ENCODE measurements around the gene GJB3. TPM values are rescaled to one million over a fixed set of nuclear protein-coding genes. Genes with fewer than 3 reads are reported as not detected.

GJB3 gene
- total RNA-seq, 1 donor from 2014 or later: not detected

GRCh38 chr1:34779526-34779925 is 1.5 kb upstream of the GJB3 start:
- ATAC-seq (no peak), DNase-seq (ENCODE audit: missing footprints) (no peak)
- intact Hi-C loops (cut with DNase I): no loop called here

- ATAC-seq: no peak
- intact Hi-C loops (cut with DNase I): no loop called here
- no peak for DNase-seq (ENCODE audit: missing footprints)
Observed at GRCh38 chr1:34779962-34780361, 1.1 kb upstream of the GJB3 start.

- DNase-seq (ENCODE audit: missing footprints): no peak
- intact Hi-C loops (cut with DNase I): no loop called here
- no peak for ATAC-seq
Observed at GRCh38 chr1:34780528-34780927, 486 bp upstream of the GJB3 start.

GRCh38 chr1:34781844-34782391 is 904 bp downstream of the GJB3 start:
- DNase-seq (ENCODE audit: missing footprints) (no peak), ATAC-seq (no peak)
- intact Hi-C loops (cut with DNase I): no loop called here

GRCh38 chr1:34784751-34785221 is 3.8 kb downstream of the GJB3 start:
- intact Hi-C loops (cut with DNase I): no loop called here
- no peak for DNase-seq (ENCODE audit: missing footprints)
- no peak for ATAC-seq

GRCh38 chr1:34785231-34785874 is 4.3 kb downstream of the GJB3 start:
- ATAC-seq (no peak), DNase-seq (ENCODE audit: missing footprints) (no peak)
- intact Hi-C loops (cut with DNase I): no loop called here

GRCh38 chr1:34785875-34786470 is 5.0 kb downstream of the GJB3 start:
- DNase-seq (ENCODE audit: missing footprints) (no peak), ATAC-seq (no peak)
- intact Hi-C loops (cut with DNase I): loop anchor here (1.0 kb wide), 2 partner anchors 66 to 80 kb away; no protein-coding TSS in a partner anchor

GRCh38 chr1:34786521-34787325 is 5.7 kb downstream of the GJB3 start:
- intact Hi-C loops (cut with DNase I): loop anchor here (1.0 kb wide), 2 partner anchors 66 to 80 kb away; no protein-coding TSS in a partner anchor
- ATAC-seq (peak; percentile 62), DNase-seq (ENCODE audit: missing footprints) (no peak)

GRCh38 chr1:34787461-34788420 is 6.7 kb downstream of the GJB3 start:
- intact Hi-C loops (cut with DNase I): no loop called here
- no peak for DNase-seq (ENCODE audit: missing footprints)

GRCh38 chr1:34790985-34791384 is 10.0 kb downstream of the GJB3 start:
- DNase-seq (ENCODE audit: missing footprints): no peak
- ATAC-seq: peak; percentile 53
- intact Hi-C loops (cut with DNase I): no loop called here

More at GRCh38 chr1:34787461-34788420, 6.7 kb downstream of the GJB3 start:
- peak; percentile 20 for ATAC-seq

GRCh38 chr1:34792424-34792823 is 11.4 kb downstream of the GJB3 start:
- intact Hi-C loops (cut with DNase I): no loop called here
- no peak for DNase-seq (ENCODE audit: missing footprints)
- no peak for ATAC-seq

- no peak for DNase-seq (ENCODE audit: missing footprints)
- peak; percentile 13 for ATAC-seq
- intact Hi-C loops (cut with DNase I): no loop called here
Observed at GRCh38 chr1:34792868-34793727, 12.1 kb downstream of the GJB3 start, which contains the start of gene GJA4. GJA4 (plus strand) TSS chr1:34792999; CDS start chr1:34794214, 1,215 bp downstream.

- intact Hi-C loops (cut with DNase I): no loop called here
- ATAC-seq (no peak), DNase-seq (ENCODE audit: missing footprints) (no peak)
Observed at GRCh38 chr1:34794001-34794789, 13.2 kb downstream of the GJB3 start.

GRCh38 chr1:34794790-34795180 is 13.8 kb downstream of the GJB3 start:
- DNase-seq (ENCODE audit: missing footprints) (no peak), ATAC-seq (no peak)
- intact Hi-C loops (cut with DNase I): no loop called here

GRCh38 chr1:34795916-34796315 is 14.9 kb downstream of the GJB3 start:
- ATAC-seq: no peak
- no peak for DNase-seq (ENCODE audit: missing footprints)
- intact Hi-C loops (cut with DNase I): no loop called here

GRCh38 chr1:34796990-34797389 is 16.0 kb downstream of the GJB3 start:
- intact Hi-C loops (cut with DNase I): no loop called here
- no peak for DNase-seq (ENCODE audit: missing footprints)
- no peak for ATAC-seq

GRCh38 chr1:34800214-34800613 is 19.2 kb downstream of the GJB3 start:
- no peak for ATAC-seq
- no peak for DNase-seq (ENCODE audit: missing footprints)
- intact Hi-C loops (cut with DNase I): no loop called here
